Adrenal gland (tissue), 12 donors: ENCODE measurements around the gene MANEAL. TPM values are rescaled to one million over a fixed set of nuclear protein-coding genes. Genes with fewer than 3 reads are reported as not detected.

Experiments
- DNase-seq, 7 donors: peaks; one replicate each; pipeline ENCODE4 v3.0.0-alpha.2; 2019 to 2020
- H3K27ac ChIP-seq, 5 donors: fragments of 200-600 bp; sonication (generic) in 4 of 5; 1 replicate in 3 of 5; 2 replicates in 2 of 5; pipeline versions ENCODE4 v1.5.1 to v1.8.0; 2016 to 2020; ENCODE audit warnings: mild to moderate bottlenecking in 1 of 5
- H3K27me3 ChIP-seq: fragments of 200-600 bp; 2 replicates; pipeline ENCODE4 v1.8.0; 2021
- H3K36me3 ChIP-seq, 2 donors: fragments of 200-600 bp; replicated peaks in 1 of 2; 1 replicate in 1 of 2; 2 replicates in 1 of 2; pipeline versions ENCODE4 v1.5.1 to v1.8.0; 2018 to 2022
- H3K4me1 ChIP-seq, 2 donors: fragments of 200-600 bp; replicated peaks in 1 of 2; 1 replicate in 1 of 2; 2 replicates in 1 of 2; pipeline versions ENCODE4 v1.5.1 to v1.8.0; 2018 to 2021
- H3K4me3 ChIP-seq, 4 donors: fragments of 200-600 bp; sonication (generic) in 3 of 4; one replicate each; pipeline ENCODE4 v1.5.1; 2016 to 2018
- H3K9me3 ChIP-seq, 3 donors: fragments of 200-600 bp; sonication (generic) in 1 of 3; replicated peaks in 1 of 3; 1 replicate in 2 of 3; 2 replicates in 1 of 3; pipeline versions ENCODE4 v1.5.1 to v1.8.0; 2016 to 2021
- POLR2A ChIP-seq, 2 donors: fragments of 450-650 bp; IDR thresholded peaks; one replicate each; pipeline ENCODE4 v1.6.1; 2017; ENCODE audit warnings: antibody characterized with exemption in 2 of 2, mild to moderate bottlenecking in 2 of 2, moderate library complexity in 1 of 2
- WGBS, 4 donors: extraction: QIAGEN DNeasy Blood & Tissue Kit in 2 of 4; methylation state at CpG; one replicate each; pipeline versions ENCODE4 v1.1.5 to v1.1.7; 2013 to 2017; 5-methylcytosine and 5-hydroxymethylcytosine counted together
- intact Hi-C, 2 donors: fragments of 100-400 bp; cut with DNase I; formaldehyde crosslinking; loops; one replicate each; pipeline versions ENCODE4 v1.14.1 to v1.15.0; 2022 to 2023
- polyA plus RNA-seq, 3 donors: library from polyadenylated mRNA; stranded (reverse); fragments of 200-250 nt in 2 of 3; fragments of 350-450 nt in 1 of 3; fragmentation: Illumina TruSeq in 1 of 3; extraction: RNeasy Lipid Tissue Mini Kit (QIAGEN cat#74804) in 1 of 3; gene quantifications; one replicate each; pipeline ENCODE4 v1.2.3, GENCODE V29; 2013 to 2014
- total RNA-seq, 9 donors: library from RNA; depleted of rRNA in 4 of 9; stranded (reverse); fragments of >200 nt in 4 of 9; fragments of 120-200 nt in 1 of 9; fragmentation: NEBNext Ultra II Directional in 1 of 9; extraction: Animal tissue kit (Norgen Biotek cat#: 25700) in 1 of 9; gene quantifications; one replicate each; pipeline versions ENCODE4 v1.1.0 to v1.2.4, GENCODE V29; 2013 to 2023
- TF ChIP-seq, protein P1 (sequence below), 6 experiments: fragments of 450-650 bp in 4 of 6; fragments of 200-600 bp in 2 of 6; sonication (generic) in 1 of 6; IDR thresholded peaks; 1 replicate in 5 of 6; 2 replicates in 1 of 6; pipeline versions ENCODE4 v1.5.1 to v1.8.0; 2016 to 2021; ENCODE audit warnings: antibody characterized with exemption in 6 of 6, mild to moderate bottlenecking in 2 of 6, moderate library complexity in 1 of 6
- donor health status: healthy with polysubstance abuse.
- donor health status: Bipolar disorder and iron deficiency.
- donor health status: DM: yes; HTN: yes; CAD: no.
- donor health status: DM: no; HTN: no; CAD: no.
- donor health status: DM: no; HTN: no; CAD: no.
- donor health status: DM: yes; HTN: yes; CAD: no.

Gene MANEAL
- total and polyA plus RNA-seq, 12 donors, result 4.0 to 13.1 (median 8.3) TPM

DNA sequence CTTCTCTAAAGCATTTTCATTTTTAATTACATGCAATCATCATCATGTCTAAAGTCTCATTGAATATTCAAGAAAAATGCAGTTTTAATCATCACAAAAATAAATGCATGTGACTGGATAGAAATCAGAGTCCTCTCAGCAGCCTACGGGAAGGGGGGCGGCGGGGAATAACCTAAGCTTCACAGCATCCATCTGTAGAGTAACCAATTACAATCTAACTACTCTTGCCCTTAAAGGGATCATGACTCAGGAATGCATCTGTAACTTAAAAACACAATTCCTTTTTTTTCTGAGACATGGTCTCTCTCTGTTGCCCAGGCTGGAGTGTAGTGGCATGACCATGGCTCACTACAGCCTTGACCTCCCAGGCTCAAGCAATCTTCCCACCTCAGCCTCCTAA, 43.1 kb downstream of the MANEAL start:
- Histone ChIP-seq H3K4me1 (peaks cover 14 to 17% of the 10 kb centered on the region in 2 donors), H3K27me3 (no peaks in the 10 kb centered on the region), H3K27ac (no peak overlapping the region), H3K4me3 (no peak overlapping the region), H3K36me3 (peaks cover 0 to 71% of the 10 kb centered on the region in 2 donors), H3K9me3 (no peaks in the 10 kb centered on the region)
- no peak for TF ChIP-seq POLR2A (IDR thresholded peaks at IDR 0.05)
- TF ChIP-seq, protein P1, sequence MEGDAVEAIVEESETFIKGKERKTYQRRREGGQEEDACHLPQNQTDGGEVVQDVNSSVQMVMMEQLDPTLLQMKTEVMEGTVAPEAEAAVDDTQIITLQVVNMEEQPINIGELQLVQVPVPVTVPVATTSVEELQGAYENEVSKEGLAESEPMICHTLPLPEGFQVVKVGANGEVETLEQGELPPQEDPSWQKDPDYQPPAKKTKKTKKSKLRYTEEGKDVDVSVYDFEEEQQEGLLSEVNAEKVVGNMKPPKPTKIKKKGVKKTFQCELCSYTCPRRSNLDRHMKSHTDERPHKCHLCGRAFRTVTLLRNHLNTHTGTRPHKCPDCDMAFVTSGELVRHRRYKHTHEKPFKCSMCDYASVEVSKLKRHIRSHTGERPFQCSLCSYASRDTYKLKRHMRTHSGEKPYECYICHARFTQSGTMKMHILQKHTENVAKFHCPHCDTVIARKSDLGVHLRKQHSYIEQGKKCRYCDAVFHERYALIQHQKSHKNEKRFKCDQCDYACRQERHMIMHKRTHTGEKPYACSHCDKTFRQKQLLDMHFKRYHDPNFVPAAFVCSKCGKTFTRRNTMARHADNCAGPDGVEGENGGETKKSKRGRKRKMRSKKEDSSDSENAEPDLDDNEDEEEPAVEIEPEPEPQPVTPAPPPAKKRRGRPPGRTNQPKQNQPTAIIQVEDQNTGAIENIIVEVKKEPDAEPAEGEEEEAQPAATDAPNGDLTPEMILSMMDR (IDR thresholded peaks at IDR 0.05), result no peak
- intact Hi-C loops, result no loop called here
- 63 to 95% (median 74%) methylated on average over 2 to 3 of the region's 3 CpGs for WGBS, 4 donors
- no peak for DNase-seq

DNA sequence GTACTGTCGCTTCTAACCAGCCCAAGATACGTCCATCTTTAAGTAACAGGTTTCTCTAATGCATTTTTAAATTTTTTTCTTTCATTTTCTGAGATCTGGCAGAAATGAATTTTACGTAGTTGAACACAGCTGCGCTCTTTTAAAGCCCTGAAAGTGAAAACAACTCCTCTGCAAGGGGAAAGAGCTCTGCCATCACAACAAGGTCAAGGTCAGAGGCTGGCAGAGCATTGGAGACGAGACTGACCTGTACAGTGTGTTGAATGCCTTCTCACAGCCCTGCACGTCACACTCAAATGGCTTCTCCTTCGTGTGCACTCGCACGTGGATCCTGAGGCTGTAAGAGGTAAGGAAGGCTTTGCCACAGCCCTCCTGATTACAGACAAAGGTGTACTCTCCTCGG, 46.0 kb downstream of the MANEAL start:
- WGBS, 4 donors, result 46 to 65% (median 62%) methylated on average over 10 of the region's 10 CpGs
- H3K4me3 ChIP-seq, result peak overlapping the region in 1 of 4 donors; percentile 5
- H3K27me3 ChIP-seq, result no peaks in the 10 kb centered on the region
- H3K4me1 ChIP-seq, result peaks cover 14 to 23% of the 10 kb centered on the region in 2 donors
- intact Hi-C loops, result no loop called here
- H3K27ac ChIP-seq, result peak overlapping the region; percentile 14 to 77 (median 67)
- H3K36me3 ChIP-seq, result peaks cover 0 to 43% of the 10 kb centered on the region in 2 donors
- no peak for TF ChIP-seq POLR2A (IDR thresholded peaks at IDR 0.05)
- TF ChIP-seq, protein P1 (IDR thresholded peaks at IDR 0.05), result no peak
- no peaks in the 10 kb centered on the region for H3K9me3 ChIP-seq
- peak; percentile 48 to 82 (median 71) for DNase-seq

DNA sequence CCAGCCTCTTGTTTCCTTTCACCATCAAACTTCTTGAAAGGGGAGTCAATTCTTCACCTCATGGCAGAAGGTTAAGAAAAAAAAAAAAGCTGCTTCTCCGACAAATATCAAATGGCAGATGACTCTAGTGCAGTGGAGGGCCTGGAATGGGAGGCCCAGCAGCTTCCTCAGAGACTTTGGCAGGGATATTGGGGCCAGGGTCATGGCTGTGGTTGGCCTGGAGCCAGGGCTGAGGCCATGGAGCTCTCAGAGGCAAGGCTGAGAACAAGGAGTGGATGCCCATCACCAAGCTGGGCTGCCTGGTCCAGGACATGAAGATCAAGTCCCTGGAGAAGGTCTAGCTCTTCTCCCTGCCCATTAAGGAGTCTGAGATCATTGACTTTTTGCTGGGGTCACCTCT, 47.1 kb downstream of the MANEAL start:
- Histone ChIP-seq H3K36me3 (peaks cover 0 to 34% of the 10 kb centered on the region in 2 donors), H3K9me3 (no peaks in the 10 kb centered on the region), H3K27ac (peak overlapping the region in 1 of 5 donors; percentile 18), H3K4me1 (peaks cover 14 to 33% of the 10 kb centered on the region in 2 donors), H3K27me3 (no peaks in the 10 kb centered on the region), H3K4me3 (no peak overlapping the region)
- intact Hi-C loops, result no loop called here
- peak in 6 of 7 donors; percentile 32 to 65 (median 50) for DNase-seq
- WGBS, 4 donors, result 30 to 35% (median 30%) methylated on average over 1 of the region's 1 CpG
- TF ChIP-seq POLR2A (IDR thresholded peaks at IDR 0.05), result no peak
- TF ChIP-seq, protein P1 (IDR thresholded peaks at IDR 0.05), result no peak

DNA sequence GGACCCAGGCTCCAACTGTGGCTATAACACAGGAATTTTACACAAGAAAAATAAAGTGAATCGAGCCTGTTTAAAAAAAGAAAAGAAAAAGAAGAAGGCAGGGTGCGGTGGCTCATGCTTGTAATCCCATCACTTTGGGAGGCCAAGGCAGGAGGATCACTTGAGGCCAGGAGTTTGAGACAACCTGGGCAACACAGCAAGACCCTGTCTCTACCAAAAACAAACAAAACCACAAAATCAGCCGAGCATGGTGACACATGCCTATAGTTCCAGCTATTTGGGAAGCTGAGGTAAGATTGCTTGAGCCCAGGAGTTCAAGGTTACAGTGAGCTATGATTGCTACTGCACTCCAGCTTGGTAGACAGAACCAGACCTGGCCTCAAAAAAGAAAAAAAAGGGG, 48.0 kb downstream of the MANEAL start:
- intact Hi-C loops, result no loop called here
- no peak for DNase-seq
- H3K9me3 ChIP-seq, result no peaks in the 10 kb centered on the region

More for the DNA sequence above, 48.0 kb downstream of the MANEAL start:
- Histone ChIP-seq H3K4me1 (peaks cover 14 to 34% of the 10 kb centered on the region in 2 donors), H3K27me3 (no peaks in the 10 kb centered on the region), H3K4me3 (no peak overlapping the region), H3K27ac (no peak overlapping the region), H3K36me3 (peaks cover 0 to 27% of the 10 kb centered on the region in 2 donors)
- 73 to 80% (median 79%) methylated on average over 3 of the region's 3 CpGs for WGBS, 4 donors
- TF ChIP-seq, protein P1 (IDR thresholded peaks at IDR 0.05), result no peak
- TF ChIP-seq POLR2A (IDR thresholded peaks at IDR 0.05), result no peak
